Measurements from ENCODE around the gene MMP10.

The MMP10 gene

DNA sequence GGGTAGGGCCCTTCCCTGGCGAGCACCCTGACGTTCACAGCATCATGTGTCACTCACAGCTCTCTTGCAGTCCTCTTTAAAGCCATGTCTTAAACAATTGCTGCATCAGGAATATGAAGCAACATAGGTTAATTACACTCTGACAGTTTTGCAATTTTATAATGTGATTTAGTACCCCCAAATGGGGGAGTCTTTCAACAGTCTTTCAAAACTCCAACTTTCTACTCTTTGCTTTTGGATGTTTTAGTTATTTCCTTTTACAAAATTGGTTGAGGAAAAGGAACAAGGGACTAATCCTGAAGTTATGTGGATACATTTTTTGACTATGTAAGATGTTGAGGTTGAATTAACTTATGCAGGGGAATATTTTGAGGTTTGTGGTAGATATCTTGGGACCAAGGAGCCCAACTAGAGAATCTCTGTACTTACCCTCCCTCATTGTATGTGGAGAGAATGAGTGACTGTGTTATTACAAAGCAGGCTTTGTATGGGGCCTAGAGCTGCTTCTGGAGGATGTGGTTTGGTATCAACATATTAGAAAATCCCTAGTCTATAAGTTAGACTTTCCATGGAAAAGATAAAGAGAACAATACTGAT, 55.4 kb downstream of the MMP10 start, which contains the start of gene MMP8:
MMP8 (minus strand) TSS at position 51 of the 597 bp plus-strand sequence. CDS start 99 bp downstream, outside the sequence.
- DNase-seq = no peak

DNA sequence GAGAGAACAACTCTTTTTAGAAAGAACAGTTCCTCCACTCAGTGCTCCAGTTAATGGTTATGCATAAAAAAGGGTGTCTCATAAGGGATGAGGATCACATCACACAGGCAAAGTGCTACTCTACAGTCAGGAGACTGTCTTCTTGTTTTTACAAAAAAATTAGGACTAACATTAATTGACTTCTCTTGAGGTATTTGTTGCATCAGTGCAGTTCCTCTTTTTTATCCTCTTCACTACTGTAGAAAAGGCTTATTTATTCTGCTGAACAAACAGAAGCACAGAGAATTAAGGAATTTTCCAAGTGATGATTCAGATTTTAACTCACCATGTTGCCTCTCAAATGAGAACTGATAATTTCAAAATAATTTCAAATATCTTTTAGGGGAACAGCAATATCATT, 57.6 kb downstream of the MMP10 start:
- no peak for DNase-seq

Data from retina (tissue), 1 donor.